Measurements from ENCODE around the gene CARD9. TPM values are rescaled to one million over a fixed set of nuclear protein-coding genes. Genes with fewer than 3 reads are reported as not detected.
A peak's percentile ranks its signal among the peaks of the same experiment; 100 is the strongest.

The CARD9 gene
- total RNA-seq, 2 donors from 2014 or later = 0.86 to 1.9 TPM

GRCh38 chr9:136362450-136362784 is 11.1 kb downstream of the CARD9 start:
- DNase-seq (no peak), ATAC-seq (no peak)
- peak overlapping the region; percentile 21 for H3K4me3 Mint-ChIP-seq
- peak overlapping the region; percentile 34 for H3K27ac Mint-ChIP-seq
- peaks cover 7% of the 10 kb centered on the region for H3K4me1 Mint-ChIP-seq
- no peaks in the 10 kb centered on the region for H3K27me3 Mint-ChIP-seq
- H3K9me3 ChIP-seq (ENCODE audit: control insufficient read depth, low read length, poor library complexity, severe bottlenecking) = no peaks in the 10 kb centered on the region
- H3K36me3 Mint-ChIP-seq (ENCODE audit: low read depth) = no peaks in the 10 kb centered on the region

GRCh38 chr9:136361754-136362449 is 11.6 kb downstream of the CARD9 start:
- H3K4me3 Mint-ChIP-seq = peak overlapping the region; percentile 53
- no peak for ATAC-seq
- no peaks in the 10 kb centered on the region for H3K9me3 ChIP-seq (ENCODE audit: control insufficient read depth, low read length, poor library complexity, severe bottlenecking)
- no peak for DNase-seq
- H3K36me3 Mint-ChIP-seq (ENCODE audit: low read depth) = no peaks in the 10 kb centered on the region
- H3K27me3 Mint-ChIP-seq = no peaks in the 10 kb centered on the region
- no peak overlapping the region for H3K27ac Mint-ChIP-seq
- peaks cover 7% of the 10 kb centered on the region for H3K4me1 Mint-ChIP-seq

- ATAC-seq (no peak), DNase-seq (no peak)
- no peaks in the 10 kb centered on the region for H3K9me3 ChIP-seq (ENCODE audit: control insufficient read depth, low read length, poor library complexity, severe bottlenecking)
- H3K4me1 Mint-ChIP-seq = peaks cover 9% of the 10 kb centered on the region
- no peak overlapping the region for H3K27ac Mint-ChIP-seq
- H3K4me3 Mint-ChIP-seq = peak overlapping the region; percentile 53
- no peaks in the 10 kb centered on the region for H3K36me3 Mint-ChIP-seq (ENCODE audit: low read depth)
- H3K27me3 Mint-ChIP-seq = no peaks in the 10 kb centered on the region
These were observed 12.3 kb downstream of the CARD9 start for GRCh38 chr9:136361047-136361753.

GRCh38 chr9:136359774-136360718 is 13.4 kb downstream of the CARD9 start:
- no peaks in the 10 kb centered on the region for H3K27me3 Mint-ChIP-seq
- H3K4me1 Mint-ChIP-seq = peaks cover 4% of the 10 kb centered on the region
- DNase-seq (no peak), ATAC-seq (no peak)
- no peak overlapping the region for H3K4me3 Mint-ChIP-seq
- H3K36me3 Mint-ChIP-seq (ENCODE audit: low read depth) = no peaks in the 10 kb centered on the region
- H3K27ac Mint-ChIP-seq = no peak overlapping the region
- no peaks in the 10 kb centered on the region for H3K9me3 ChIP-seq (ENCODE audit: control insufficient read depth, low read length, poor library complexity, severe bottlenecking)

- Mint-ChIP-seq H3K27ac (no peak overlapping the region), H3K27me3 (no peaks in the 10 kb centered on the region), H3K4me1 (peaks cover 4% of the 10 kb centered on the region), H3K36me3 (ENCODE audit: low read depth) (no peaks in the 10 kb centered on the region), H3K4me3 (no peak overlapping the region)
- ATAC-seq = no peak
- DNase-seq = no peak
- H3K9me3 ChIP-seq (ENCODE audit: control insufficient read depth, low read length, poor library complexity, severe bottlenecking) = no peaks in the 10 kb centered on the region
These were observed 14.6 kb downstream of the CARD9 start for GRCh38 chr9:136358888-136359287.

GRCh38 chr9:136358016-136358415 is 15.5 kb downstream of the CARD9 start:
- Mint-ChIP-seq H3K36me3 (ENCODE audit: low read depth) (no peaks in the 10 kb centered on the region), H3K27ac (no peak overlapping the region), H3K4me3 (no peak overlapping the region), H3K27me3 (no peaks in the 10 kb centered on the region), H3K4me1 (peaks cover 4% of the 10 kb centered on the region)
- no peak for DNase-seq
- no peaks in the 10 kb centered on the region for H3K9me3 ChIP-seq (ENCODE audit: control insufficient read depth, low read length, poor library complexity, severe bottlenecking)
- ATAC-seq = no peak

GRCh38 chr9:136357202-136357725 is 16.2 kb downstream of the CARD9 start:
- no peaks in the 10 kb centered on the region for H3K27me3 Mint-ChIP-seq
- no peak overlapping the region for H3K27ac Mint-ChIP-seq
- ATAC-seq (no peak), DNase-seq (no peak)
- peaks cover 2% of the 10 kb centered on the region for H3K4me1 Mint-ChIP-seq
- H3K9me3 ChIP-seq (ENCODE audit: control insufficient read depth, low read length, poor library complexity, severe bottlenecking) = no peaks in the 10 kb centered on the region
- no peaks in the 10 kb centered on the region for H3K36me3 Mint-ChIP-seq (ENCODE audit: low read depth)
- H3K4me3 Mint-ChIP-seq = no peak overlapping the region

- Mint-ChIP-seq H3K27me3 (no peaks in the 10 kb centered on the region), H3K27ac (no peak overlapping the region), H3K4me3 (no peak overlapping the region), H3K4me1 (peaks cover 2% of the 10 kb centered on the region), H3K36me3 (ENCODE audit: low read depth) (no peaks in the 10 kb centered on the region)
- ATAC-seq = no peak
- DNase-seq = no peak
- no peaks in the 10 kb centered on the region for H3K9me3 ChIP-seq (ENCODE audit: control insufficient read depth, low read length, poor library complexity, severe bottlenecking)
These were observed 17.6 kb downstream of the CARD9 start for GRCh38 chr9:136355616-136356557.

GRCh38 chr9:136354592-136355085 is 18.8 kb downstream of the CARD9 start:
- Mint-ChIP-seq H3K27ac (no peak overlapping the region), H3K36me3 (ENCODE audit: low read depth) (no peaks in the 10 kb centered on the region), H3K4me1 (peaks cover 2% of the 10 kb centered on the region), H3K27me3 (no peaks in the 10 kb centered on the region), H3K4me3 (no peak overlapping the region)
- no peaks in the 10 kb centered on the region for H3K9me3 ChIP-seq (ENCODE audit: control insufficient read depth, low read length, poor library complexity, severe bottlenecking)
- ATAC-seq = no peak
- no peak for DNase-seq

GRCh38 chr9:136353757-136354488 is 19.5 kb downstream of the CARD9 start:
- H3K27me3 Mint-ChIP-seq = no peaks in the 10 kb centered on the region
- H3K4me3 Mint-ChIP-seq = no peak overlapping the region
- H3K9me3 ChIP-seq (ENCODE audit: control insufficient read depth, low read length, poor library complexity, severe bottlenecking) = no peaks in the 10 kb centered on the region
- DNase-seq = no peak
- ATAC-seq = no peak
- H3K27ac Mint-ChIP-seq = no peak overlapping the region
- H3K36me3 Mint-ChIP-seq (ENCODE audit: low read depth) = no peaks in the 10 kb centered on the region
- peaks cover 2% of the 10 kb centered on the region for H3K4me1 Mint-ChIP-seq

GRCh38 chr9:136353088-136353487 is 20.4 kb downstream of the CARD9 start:
- Mint-ChIP-seq H3K27ac (peak overlapping the region; percentile 62), H3K27me3 (no peaks in the 10 kb centered on the region), H3K4me3 (no peak overlapping the region)

GRCh38 chr9:136352682-136353081 is 20.8 kb downstream of the CARD9 start:
- DNase-seq (no peak), ATAC-seq (peak; percentile 20)
- H3K27me3 Mint-ChIP-seq = no peaks in the 10 kb centered on the region
- H3K4me1 Mint-ChIP-seq = peaks cover 2% of the 10 kb centered on the region
- no peaks in the 10 kb centered on the region for H3K9me3 ChIP-seq (ENCODE audit: control insufficient read depth, low read length, poor library complexity, severe bottlenecking)
- H3K27ac Mint-ChIP-seq = peak overlapping the region; percentile 62
- no peak overlapping the region for H3K4me3 Mint-ChIP-seq
- H3K36me3 Mint-ChIP-seq (ENCODE audit: low read depth) = no peaks in the 10 kb centered on the region

More at GRCh38 chr9:136353088-136353487, 20.4 kb downstream of the CARD9 start:
- H3K9me3 ChIP-seq (ENCODE audit: control insufficient read depth, low read length, poor library complexity, severe bottlenecking) = no peaks in the 10 kb centered on the region
- H3K4me1 Mint-ChIP-seq = peaks cover 2% of the 10 kb centered on the region
- ATAC-seq (no peak), DNase-seq (no peak)
- no peaks in the 10 kb centered on the region for H3K36me3 Mint-ChIP-seq (ENCODE audit: low read depth)

Data from T-helper 17 cell (primary cell).